ENCODE results near the gene ESPNL.

Gene ESPNL

DNA sequence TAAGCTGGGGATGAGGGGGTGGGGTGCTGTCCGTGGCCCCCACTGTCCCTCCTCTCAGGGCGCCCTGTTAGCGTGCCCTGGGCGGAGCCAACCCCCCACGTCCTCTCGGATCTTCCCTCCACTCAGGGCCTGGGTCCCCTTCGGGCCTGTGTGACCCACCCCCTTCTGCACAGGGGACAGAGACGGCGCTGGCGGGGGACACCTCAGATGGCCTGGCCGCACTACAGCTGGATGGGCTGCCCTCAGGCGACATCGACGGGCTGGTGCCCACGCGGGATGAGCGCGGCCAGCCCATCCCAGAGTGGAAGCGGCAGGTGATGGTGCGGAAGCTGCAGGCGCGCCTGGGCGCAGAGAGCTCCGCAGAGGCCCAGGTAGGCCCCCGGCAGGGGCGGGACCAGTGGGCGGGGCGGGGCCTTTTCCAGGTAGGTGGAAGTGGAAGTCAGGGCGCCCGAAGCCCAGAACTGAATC, 28.4 kb downstream of the ESPNL start:
- peaks cover 0 to 9% (median 7%) of the 10 kb centered on the region in 4 donors for H3K4me1 ChIP-seq
- DNase-seq: no peak
- H3K27me3 ChIP-seq: no peaks in the 10 kb centered on the region
- H3K36me3 ChIP-seq: no peaks in the 10 kb centered on the region
- H3K4me3 ChIP-seq: no peak overlapping the region
- H3K9me3 ChIP-seq: no peaks in the 10 kb centered on the region
- H3K27ac ChIP-seq: no peak overlapping the region
- intact Hi-C loops (cut with DNase I; ENCODE audit: low total_unique reads): no loop called here
- TF ChIP-seq, protein P1, sequence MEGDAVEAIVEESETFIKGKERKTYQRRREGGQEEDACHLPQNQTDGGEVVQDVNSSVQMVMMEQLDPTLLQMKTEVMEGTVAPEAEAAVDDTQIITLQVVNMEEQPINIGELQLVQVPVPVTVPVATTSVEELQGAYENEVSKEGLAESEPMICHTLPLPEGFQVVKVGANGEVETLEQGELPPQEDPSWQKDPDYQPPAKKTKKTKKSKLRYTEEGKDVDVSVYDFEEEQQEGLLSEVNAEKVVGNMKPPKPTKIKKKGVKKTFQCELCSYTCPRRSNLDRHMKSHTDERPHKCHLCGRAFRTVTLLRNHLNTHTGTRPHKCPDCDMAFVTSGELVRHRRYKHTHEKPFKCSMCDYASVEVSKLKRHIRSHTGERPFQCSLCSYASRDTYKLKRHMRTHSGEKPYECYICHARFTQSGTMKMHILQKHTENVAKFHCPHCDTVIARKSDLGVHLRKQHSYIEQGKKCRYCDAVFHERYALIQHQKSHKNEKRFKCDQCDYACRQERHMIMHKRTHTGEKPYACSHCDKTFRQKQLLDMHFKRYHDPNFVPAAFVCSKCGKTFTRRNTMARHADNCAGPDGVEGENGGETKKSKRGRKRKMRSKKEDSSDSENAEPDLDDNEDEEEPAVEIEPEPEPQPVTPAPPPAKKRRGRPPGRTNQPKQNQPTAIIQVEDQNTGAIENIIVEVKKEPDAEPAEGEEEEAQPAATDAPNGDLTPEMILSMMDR (IDR thresholded peaks at IDR 0.05): no peak

DNA sequence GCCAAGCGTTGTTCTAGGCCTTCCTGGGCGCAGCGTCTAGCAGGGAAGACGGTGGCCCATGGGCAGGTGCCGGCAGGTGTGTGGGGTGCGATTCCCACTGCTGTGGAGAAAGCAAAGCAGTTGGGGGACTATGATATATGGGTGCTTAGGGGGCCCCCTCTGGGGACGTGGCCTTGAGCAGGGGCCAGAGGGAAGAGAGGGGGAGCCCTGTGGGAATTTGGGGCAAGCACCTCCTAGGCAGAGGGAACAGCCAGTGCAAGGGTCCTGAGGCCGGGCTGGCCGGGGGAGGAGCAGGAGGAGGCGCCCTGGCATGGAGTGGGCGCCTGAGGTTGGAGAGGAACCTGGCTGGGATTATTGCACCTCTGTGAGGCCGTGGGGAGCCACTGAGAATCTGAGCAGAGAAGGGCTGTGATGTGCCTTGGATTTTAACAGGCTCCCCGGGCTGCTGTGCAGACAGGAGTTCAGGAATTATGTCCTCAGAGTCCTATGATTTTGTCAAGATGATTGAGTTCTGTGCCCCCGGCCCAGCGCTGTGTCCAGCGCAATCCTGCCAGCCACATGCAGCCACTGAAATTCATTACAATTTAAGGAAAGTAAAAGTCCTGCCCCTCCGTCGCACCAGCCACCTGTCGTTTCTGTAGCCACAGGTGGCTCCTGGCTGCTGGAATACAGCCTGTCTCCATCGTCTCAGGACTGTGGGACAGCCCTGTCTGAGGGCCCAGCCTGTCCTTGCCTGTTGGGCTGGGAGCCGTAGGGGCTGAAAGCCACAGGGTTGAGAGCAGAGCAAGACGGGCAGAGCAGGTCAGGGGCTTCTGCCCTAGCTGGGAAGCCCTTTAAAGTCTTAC, 29.2 kb downstream of the ESPNL start:
- intact Hi-C loops (cut with DNase I; ENCODE audit: low total_unique reads): loop anchor here (5.0 kb wide), 1 partner anchor 67 kb away; the partner anchor contains the start of gene SCLY

DNA sequence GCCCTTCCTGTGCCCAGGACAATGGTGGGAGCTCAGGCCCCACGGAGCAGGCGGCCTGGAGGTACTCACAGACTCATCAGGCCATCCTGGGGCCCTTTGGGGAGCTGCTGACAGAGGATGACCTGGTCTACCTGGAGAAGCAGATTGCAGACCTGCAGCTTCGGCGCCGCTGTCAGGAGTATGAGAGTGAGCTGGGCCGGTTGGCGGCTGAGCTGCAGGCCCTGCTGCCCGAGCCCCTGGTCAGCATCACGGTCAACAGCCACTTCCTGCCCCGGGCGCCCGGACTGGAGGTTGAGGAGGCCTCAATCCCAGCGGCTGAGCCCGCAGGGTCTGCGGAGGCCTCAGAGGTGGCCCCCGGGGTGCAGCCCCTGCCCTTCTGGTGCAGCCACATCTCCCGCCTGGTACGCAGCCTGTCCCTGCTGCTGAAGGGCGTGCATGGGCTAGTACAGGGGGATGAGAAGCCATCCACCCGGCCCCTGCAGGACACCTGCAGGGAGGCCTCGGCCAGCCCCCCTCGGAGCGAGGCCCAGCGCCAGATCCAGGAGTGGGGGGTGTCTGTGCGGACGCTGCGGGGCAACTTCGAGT, 30.1 kb downstream of the ESPNL start:
- TF ChIP-seq, protein P1 (IDR thresholded peaks at IDR 0.05): no peak
- no peak for DNase-seq
- H3K36me3 ChIP-seq: no peaks in the 10 kb centered on the region
- H3K4me1 ChIP-seq: peaks cover 0 to 9% (median 7%) of the 10 kb centered on the region in 4 donors
- intact Hi-C loops (cut with DNase I; ENCODE audit: low total_unique reads): loop anchor here (5.0 kb wide), 1 partner anchor 68 kb away; the partner anchor contains the start of gene SCLY
- H3K9me3 ChIP-seq: no peaks in the 10 kb centered on the region
- no peaks in the 10 kb centered on the region for H3K27me3 ChIP-seq
- no peak overlapping the region for H3K4me3 ChIP-seq
- no peak overlapping the region for H3K27ac ChIP-seq

More for the DNA sequence above, 29.2 kb downstream of the ESPNL start:
- TF ChIP-seq, protein P1 (IDR thresholded peaks at IDR 0.05): no peak
- no peak for DNase-seq
- H3K27me3 ChIP-seq: no peaks in the 10 kb centered on the region
- no peak overlapping the region for H3K4me3 ChIP-seq
- peaks cover 0 to 9% (median 7%) of the 10 kb centered on the region in 4 donors for H3K4me1 ChIP-seq
- no peaks in the 10 kb centered on the region for H3K9me3 ChIP-seq
- H3K27ac ChIP-seq: no peak overlapping the region
- H3K36me3 ChIP-seq: no peaks in the 10 kb centered on the region

DNA sequence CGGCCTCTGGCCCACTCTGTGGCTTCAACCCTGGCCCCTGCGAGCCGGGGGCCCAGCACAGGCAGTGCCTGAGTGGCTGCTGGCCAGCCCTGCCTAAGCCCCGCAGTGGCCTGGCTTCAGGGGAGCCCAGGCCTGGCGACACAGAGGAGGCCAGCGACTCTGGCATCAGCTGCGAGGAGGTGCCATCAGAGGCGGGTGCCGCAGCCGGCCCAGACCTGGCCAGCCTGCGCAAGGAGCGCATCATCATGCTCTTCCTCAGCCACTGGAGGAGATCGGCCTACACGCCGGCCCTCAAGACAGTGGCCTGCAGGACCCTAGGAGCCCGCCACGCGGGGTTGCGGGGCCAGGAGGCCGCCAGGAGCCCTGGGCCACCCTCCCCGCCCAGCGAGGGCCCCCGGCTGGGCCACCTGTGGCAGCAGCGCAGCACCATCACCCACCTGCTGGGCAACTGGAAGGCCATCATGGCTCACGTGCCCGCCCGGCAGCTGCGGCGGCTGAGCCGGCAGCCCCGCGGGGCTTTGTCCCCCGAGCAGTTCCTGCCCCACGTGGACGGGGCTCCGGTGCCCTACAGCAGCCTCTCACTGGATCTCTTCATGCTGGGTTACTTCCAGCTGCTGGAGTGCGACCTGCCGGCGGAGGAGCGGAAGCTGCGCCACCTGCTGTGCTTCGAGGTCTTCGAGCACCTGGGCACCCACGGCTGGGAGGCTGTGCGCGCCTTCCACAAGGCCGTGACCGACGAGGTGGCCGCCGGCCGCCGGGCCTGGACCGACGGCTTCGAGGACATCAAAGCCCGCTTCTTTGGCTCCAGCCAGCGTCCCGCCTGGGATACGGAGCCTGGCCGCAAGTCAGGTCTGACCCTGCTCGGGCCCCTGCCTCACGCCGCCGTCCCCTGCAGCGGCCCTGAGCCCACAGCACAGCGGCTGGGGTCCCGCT, 30.8 kb downstream of the ESPNL start:
- Histone ChIP-seq H3K4me1 (peaks cover 0 to 9% (median 7%) of the 10 kb centered on the region in 4 donors), H3K27ac (no peak overlapping the region)
- intact Hi-C loops (cut with DNase I; ENCODE audit: low total_unique reads): loop anchor here (5.0 kb wide), 1 partner anchor 69 kb away; the partner anchor contains the start of gene SCLY

More for the DNA sequence above, 30.8 kb downstream of the ESPNL start:
- TF ChIP-seq, protein P1 (IDR thresholded peaks at IDR 0.05): no peak
- Histone ChIP-seq H3K36me3 (no peaks in the 10 kb centered on the region), H3K4me3 (no peak overlapping the region), H3K27me3 (no peaks in the 10 kb centered on the region), H3K9me3 (no peaks in the 10 kb centered on the region)
- DNase-seq: no peak
